Stimulated activated naive CD8-positive, alpha-beta T cell treated with anti-CD3 and anti-CD28 coated beads, Interleukin-15, Interleukin-2, amounts not matched to agents 100 U/mL and 50 U/mL, for 24 hours (primary cell): ENCODE measurements around the gene CDC42BPB.

Source experiments
- ATAC-seq: fragments of 150-1000 bp; cut with Tn5 transposase; one replicate; pipeline ENCODE4 v1.10.0; 2021
- DNase-seq: peaks from one replicate; pipeline ENCODE4 v3.0.0; 2021

CDC42BPB gene

DNA sequence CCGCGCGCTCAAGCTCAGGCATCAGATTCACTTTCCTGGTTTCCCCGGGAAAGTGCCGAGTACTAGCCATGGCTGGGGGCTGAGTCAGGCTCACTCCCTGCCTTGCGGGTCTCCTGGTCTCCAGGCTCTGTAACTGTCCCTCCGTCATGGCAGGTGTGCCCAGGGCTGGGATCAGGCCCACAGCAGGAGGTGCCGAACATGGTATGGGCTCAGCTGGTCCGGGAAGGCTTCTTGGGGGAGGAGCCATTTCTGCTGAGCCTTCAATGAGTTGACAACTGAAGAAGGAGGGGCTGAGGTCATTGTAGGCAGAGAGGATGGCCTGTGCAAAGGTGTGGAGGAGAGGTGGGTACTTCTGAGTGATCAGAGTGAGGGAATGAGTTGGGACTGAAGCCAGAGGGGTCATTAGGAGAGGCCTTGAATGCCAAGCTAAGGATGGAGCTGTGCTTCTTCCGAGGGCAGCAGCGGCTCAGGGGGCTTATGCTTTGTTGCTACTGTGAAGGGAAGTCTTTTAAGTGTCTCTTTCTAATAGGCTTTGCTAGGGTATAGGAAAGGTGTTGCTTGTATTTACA is 37.9 kb upstream of the CDC42BPB start:
- DNase-seq = no peak
- ATAC-seq = no peak

DNA sequence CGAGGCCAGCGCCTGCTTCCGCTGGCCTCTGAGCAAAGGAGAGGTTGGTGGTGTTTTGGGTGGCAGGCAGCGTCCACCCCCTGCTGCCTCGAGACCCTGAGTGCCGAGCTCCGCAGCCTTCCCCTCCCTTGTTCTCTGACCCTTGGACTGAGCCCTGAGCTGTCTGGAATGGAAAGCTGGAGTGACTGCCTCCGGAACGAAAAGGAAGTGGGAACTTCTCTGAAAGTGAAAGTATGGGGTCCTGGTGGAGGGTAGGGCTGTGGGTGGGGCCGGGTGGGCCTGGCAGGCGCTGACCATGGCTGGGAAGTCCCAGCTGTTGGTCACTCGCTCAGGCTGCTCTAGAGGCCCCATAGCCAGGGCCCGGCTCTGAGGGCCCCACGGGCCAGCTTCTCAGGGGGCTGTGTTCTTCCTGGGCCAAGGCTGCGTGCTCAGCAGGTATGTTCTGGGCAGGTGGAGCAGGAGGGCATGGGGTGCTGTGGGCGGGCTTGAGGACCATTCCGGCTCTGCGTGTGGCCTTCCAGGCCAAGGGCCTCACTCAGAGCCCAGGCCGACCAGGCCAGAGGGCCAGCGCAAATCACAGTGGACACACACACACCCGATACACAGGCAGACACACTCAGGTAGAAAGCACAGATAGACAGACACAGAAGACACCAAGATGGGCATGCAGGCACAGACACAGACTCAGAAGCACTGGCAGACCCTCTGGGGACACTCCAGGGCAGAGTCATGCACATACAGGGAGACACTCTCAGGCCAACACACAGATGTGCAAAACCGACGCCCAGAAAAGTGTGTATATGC is 37.3 kb upstream of the CDC42BPB start, which contains the start of gene EXOC3L4:
Gene EXOC3L4 (plus strand): TSS at position 320 of the 804 bp plus-strand sequence. CDS start 5,495 bp downstream, outside the sequence.
- no peak for ATAC-seq
- DNase-seq = no peak

DNA sequence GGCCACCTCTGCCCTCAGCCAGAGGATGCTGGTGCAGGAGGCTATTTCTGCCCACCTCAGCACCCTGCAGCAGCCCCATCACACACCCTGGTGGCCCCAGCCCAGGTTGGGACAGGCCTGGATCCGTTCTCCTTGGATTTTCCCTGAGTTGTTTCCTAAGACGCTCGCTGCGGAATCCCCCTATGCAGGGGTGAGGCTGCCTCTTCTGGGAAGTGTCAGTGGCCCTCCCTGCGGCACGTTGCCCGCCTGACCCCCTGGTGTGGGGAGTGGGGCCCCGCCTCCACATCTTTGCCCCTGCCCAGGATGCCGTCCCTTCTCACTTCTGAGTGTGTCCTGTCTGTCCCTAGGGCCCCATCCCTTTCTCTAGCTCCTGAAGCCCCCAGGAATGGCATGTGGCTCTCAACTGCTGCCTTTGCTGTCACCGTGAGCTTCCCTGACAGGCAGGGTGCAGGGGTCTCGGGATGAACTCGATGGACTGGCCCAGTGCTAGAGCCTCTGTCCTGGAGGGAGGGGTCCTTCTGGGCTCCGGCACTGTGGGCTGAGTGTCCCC is 36.6 kb upstream of the CDC42BPB start:
- DNase-seq = no peak
- ATAC-seq = no peak

DNA sequence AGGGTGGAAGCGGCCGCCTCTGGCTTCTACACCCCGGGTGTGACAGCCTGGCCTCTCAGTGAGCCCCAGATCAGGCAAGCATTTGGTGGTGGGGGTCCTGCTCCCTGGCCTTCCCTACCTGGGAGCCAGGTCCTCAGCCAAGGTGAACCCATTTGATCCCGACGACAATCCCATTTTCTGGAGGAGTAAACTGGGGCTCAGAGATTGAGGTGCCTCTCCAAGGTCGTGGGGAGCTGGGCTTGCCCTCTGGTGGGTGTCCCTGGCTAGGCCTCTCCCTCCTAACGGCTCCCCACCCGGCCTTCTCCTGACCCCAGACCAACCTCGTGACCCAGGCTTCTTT is 34.5 kb upstream of the CDC42BPB start:
- ATAC-seq (no peak), DNase-seq (no peak)

DNA sequence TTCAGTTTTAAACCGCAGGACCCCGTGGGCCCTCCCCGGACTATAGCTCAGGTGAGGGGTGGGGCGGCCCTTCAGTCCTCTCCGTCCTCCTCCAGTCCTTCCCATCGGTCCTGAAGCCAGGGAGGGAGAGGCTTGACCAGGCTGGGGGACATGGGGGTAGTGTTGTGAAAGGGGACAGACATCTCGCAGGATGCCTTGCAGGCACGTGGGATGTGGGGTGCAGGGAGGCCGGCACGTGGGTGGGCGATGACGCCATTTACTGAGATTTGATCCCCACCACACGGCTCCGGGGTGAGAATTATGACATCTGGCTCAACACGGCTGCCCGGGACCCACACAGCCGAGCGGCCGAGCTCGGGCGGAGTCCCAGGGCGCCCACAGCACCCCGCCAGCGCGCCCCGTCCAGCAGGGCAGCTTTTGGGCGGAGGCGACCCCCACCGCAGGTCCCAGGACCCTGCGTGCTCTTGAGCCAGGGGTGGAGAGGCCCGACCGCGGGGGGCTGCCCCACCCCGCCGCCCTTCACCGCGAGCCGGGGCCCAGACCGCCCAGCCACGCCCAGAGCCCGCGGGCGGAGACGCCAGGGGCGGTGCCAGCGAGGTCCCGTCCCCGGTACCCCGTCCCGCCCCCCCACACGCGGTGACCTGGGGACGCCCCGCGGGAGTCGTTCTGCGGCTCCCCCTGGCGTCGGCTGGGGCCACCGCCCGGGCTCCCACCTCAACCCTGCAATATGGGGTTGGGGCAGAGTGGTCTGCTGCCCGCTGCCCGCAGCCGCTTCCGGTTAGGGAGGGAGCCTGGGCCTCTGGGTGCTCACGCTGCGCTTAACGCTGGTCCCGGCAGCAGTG is 33.9 kb upstream of the CDC42BPB start:
- DNase-seq (peak; percentile 86), ATAC-seq (peak; percentile 82)

DNA sequence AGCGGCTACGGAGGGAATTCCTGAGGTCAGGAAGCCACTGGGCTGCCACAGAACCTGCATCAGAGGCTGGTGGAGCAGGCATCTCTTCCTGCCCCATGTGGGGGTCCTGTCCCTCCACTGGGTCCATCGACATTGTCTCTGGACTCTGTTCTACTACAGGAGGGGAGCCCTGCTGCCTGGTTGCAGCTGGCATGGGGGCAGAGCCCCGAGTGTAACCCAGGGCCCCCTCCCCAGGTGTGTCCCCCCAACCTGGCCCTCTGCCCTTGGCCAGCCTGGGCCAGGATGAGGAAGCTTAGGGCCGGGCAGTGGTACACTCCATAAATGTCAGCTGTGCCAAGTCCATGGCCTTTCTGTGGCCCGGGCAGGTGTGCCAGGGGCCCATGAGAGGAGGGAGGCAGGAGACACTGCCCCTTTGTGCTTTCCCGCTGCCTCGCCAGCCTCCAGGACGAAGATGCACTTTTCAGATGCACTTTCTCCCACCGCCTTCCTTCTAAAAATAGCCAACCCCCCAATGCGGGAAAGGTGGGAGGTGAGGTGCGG is 33.2 kb upstream of the CDC42BPB start:
- ATAC-seq (no peak), DNase-seq (no peak)

DNA sequence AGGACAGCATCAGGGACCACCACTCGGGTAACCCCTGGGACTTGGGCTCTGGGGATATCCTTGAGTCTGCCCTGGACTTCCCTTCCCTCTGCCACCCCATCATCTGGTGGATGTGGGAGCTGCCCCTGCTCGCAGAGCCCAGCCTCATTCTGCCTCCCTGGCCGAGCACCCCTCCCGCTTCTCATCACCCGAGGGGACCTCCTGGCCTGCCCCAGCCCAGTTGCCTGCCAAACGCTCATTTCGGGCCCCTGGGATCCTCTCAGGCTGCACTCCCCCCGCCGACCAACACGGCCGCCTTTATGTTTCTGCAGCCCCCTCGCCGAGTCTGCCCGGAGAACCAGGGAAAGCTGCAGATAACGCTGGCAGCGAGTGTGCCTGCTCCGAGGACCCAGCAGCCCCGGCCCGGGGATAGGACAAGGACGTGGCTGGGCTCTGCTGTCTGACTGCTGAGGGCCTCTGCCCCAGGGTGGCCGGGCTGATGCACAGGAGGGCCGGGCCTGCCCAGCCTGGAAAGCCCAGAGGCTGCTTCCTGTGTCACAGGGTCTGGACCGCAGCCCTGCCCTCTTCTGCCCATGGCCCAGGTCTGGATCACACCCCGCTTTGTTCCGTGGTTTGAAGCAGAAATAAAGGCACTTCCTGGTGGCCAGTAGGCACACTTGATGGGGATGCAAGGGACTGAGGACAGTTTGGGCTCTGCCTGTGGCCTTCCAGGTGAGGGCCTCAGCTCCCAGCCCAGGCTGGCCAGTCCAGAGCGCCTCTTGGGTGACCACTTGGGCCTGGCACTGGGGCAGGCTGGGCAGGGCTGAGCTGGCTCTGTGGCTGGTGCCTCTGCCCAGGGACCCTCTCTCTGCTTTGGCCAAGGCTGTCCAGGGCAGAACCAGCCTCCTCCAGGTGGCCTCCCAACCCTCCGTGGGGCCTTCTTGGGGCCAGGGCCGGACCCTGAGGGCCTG is 32.3 kb upstream of the CDC42BPB start:
- DNase-seq (no peak), ATAC-seq (no peak)

DNA sequence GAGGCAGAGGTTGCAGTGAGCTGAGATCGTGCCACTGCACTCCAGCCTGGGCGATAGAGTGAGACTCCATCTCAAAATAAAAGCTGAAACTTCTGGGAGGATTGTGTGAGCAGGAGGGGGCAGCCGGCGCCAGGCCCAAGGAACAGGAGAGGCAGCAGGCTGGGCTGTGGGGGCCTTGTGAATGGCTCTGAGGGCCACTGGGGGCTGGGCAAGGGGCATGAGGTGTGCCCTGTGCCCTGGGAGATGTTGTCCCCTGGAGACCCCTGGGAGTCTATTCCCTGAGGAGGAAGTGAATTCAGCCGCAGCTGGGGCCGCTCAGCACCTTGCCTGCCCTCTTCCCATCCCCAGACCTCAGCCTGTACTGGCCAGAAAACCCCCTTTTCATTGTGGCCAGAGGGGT is 31.6 kb upstream of the CDC42BPB start:
- DNase-seq (no peak), ATAC-seq (no peak)

DNA sequence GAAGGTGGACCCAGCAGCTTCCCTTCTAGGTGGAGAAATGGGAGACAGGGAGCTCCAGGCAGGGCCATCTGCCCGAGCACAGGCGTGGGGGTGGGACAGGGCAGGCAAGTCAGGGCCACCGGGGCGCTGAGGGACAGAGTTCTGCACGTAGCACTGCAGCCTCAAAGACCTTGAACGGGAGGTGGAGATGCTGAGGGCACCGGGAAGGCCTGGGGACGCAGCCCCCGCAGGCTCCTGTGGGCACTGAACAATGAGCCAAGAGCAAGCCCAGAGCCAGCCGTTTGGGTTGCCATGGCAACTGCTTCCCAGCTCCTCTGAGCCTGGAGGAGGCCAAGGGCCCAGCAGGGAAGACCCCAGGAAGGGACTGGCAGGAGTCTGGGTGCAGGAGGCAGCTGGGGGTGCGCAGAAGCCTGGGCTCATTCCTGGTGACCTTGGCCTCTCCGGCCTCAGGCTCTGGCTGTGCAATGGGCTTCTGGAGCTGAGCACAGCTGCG is 30.0 kb upstream of the CDC42BPB start:
- DNase-seq (no peak), ATAC-seq (no peak)

DNA sequence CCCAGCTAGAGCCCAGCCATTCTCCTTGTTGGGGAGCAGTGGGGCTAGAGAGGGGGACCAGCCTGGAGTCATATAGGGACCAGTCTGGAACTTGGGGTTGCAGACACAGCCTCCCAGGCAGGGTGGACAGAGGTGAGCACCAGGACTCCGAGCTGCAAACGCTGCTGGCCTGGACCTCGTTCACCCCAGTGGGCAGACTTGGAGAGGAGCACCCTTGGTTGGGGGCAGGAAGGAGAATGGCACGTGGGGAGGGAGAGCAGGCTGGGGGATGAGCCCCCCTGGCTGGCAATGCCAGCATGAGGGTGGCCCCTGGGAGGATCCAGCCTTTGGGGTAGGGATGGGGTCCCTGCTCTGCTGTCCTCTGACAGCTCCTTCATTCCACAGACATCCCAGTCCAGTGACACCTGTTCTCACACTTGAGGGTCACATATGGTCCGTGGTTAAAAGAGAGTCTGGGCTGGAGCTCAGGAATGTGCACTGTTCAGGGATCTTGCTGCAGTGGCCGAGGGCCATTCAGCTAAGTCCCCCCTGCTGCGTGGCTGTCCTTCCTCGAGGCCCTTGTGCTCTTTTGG is 29.5 kb upstream of the CDC42BPB start:
- ATAC-seq = no peak

DNA sequence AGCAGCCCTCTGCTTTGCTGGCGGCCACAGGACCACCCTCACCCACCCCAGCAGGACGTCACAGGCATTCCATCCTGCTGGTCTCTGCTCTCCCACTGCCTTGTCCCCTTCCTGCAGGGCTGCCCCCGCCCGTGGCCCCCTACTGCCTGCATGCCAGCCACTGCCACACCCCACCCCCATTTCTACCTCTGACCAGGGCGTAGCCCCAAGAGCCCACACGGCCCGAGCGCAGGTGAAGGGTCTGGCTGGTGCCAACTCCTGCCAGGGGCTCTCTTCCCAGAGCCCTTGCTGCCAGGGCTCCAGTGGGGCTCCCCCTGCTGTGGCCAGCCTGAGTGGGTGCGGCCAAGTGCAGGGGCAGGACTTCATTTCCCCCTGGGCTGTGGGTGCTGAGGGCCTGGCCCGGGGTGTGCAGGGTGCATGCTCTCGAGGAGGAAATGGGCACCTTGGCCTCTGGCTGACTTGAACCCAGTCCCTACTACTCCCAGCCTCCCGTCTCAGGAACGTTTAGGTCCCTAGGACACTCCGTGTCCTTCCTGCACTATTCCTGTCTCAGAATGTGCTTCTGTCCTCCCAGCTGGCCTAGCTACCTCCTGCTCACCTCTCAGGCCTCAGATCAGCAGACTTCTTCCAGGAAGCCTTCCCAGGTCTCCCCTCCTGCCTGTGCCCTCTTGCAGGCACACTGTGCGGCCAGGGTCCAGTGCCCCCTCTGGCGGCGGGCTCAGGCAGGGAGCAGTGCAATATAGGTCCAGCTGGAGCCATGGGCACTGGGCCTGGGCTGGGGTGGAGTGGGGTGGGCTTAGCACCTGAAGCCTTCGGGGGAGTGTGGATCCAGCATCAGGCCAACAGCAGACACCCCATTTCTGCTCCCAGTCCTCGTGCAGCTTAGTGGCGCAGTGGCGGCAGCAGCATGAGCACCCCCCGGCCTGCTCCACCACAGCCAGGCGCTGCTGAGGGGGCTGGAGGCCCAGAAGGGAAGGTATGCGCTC is 28.1 kb upstream of the CDC42BPB start:
- ATAC-seq (no peak), DNase-seq (no peak)

More for the DNA sequence above, 29.5 kb upstream of the CDC42BPB start:
- DNase-seq = no peak

DNA sequence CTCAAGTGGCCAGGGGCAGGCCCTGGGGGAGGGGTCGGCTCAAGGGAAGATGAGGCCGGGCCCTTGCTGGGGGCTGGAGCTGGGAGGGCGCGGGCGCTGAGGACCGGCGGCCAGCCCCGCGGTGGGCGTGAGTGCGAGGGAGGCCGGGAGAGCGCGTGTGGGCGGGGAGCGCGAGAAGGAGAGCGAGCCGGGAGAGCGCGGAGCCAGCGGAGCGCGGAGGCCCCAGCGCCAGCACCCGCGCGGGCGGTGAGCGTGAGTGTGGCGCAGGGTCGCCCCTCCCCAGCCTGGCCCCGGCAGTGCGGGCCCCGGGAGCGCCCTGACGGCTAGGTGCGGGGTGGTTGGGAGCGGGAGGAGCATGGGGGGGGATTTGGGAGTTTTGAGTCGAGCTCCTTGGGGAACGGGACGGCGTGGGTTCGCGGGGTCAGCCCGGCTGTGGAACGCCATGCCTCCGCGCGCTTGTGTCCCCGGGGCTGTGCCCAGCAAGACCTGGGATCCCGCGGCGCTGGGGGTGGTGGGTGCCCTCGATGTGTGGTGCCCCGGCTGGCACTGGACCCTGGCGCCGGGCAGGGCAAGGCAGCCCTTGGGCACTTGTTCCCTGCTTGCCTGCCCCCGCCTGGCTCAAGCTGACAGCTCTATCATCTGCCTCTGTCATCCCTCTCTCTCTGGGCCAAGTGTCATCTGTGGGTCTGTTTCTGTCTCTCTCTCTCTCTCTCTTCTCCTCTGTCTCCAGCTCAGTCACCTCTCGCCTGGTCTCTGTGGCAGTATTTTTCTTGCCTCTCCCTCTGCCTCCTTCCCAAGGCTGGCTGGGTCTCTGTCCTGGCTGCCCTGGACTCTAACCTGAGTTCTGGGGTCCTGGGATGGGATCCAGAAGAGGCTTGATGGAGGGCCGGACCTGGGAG is 26.9 kb upstream of the CDC42BPB start, which contains the start of gene LBHD2:
Gene LBHD2 (plus strand): TSS at position 190 of the 899 bp plus-strand sequence. CDS start 1,803 bp downstream, outside the sequence.
- DNase-seq = no peak
- ATAC-seq = no peak

DNA sequence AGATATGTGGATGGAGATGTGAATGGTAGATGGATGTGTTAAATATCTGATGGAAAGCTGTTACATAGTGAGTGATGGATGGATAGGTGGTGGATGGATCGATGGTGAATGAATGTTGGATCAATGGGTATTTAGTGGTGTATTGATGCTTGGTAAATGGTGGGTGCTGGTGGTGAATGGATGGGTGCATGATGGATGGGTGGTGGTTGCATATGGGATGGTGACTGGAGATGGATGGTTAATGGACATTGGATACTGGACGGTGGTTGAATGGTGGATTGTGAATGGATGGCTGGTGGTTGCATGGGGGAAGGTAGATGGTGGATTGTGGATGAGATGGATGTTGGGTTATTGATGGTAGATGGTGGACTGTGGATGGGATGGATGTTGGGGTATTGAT is 24.6 kb upstream of the CDC42BPB start:
- ATAC-seq = no peak
- DNase-seq = no peak

DNA sequence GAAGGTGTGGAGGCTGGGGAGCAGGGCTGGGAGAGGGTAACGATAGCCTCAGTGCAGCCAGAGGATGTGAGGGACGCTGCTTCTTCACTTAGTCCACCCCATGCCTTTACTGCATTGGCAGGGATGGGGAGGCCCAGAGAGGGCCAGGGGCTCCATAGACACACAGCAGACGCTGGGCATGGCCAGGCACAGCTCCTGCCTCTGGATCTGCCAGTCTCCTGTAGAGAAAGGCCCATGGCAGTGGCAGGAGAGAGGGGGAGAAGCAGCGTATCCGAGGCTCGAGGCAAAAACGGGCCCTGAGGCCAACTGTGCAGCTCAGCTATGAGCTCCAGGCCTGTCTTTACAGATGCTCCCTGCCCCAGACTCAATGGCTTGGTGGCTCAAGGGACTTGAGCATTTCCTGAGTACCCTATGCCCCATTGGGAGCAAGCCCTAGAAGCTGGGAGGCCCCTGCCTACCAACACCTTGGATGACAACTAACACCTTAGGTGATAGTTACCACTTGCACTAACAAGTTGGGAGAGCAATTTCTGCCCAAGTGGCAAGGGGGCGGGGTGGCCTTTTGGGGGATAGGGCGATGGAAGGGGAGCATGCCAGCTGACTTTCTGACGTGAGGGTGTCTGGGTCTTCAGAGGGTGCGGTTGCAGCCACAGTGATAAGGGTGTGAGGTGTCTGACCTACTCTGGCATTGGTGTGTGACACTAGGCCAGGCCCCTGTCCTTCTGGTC is 21.7 kb upstream of the CDC42BPB start:
- ATAC-seq (no peak), DNase-seq (no peak)

DNA sequence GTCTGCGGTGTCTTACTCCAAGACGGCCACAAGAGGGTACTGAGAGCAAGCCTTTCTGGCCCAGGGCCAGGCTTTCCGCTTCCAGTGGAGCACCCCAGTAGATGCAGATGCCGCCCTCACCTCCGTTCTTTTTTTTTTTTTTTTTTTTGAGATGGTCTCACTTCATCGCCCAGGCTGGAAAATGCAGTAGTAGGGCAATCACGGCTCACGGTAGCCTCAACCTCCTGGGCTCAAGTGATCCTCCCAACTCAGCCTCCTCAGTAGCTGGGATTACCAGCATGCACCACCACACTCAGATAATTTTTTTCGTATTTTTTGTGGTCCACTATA is 21.0 kb upstream of the CDC42BPB start:
- peak; percentile 73 for DNase-seq
- ATAC-seq = peak; percentile 56

DNA sequence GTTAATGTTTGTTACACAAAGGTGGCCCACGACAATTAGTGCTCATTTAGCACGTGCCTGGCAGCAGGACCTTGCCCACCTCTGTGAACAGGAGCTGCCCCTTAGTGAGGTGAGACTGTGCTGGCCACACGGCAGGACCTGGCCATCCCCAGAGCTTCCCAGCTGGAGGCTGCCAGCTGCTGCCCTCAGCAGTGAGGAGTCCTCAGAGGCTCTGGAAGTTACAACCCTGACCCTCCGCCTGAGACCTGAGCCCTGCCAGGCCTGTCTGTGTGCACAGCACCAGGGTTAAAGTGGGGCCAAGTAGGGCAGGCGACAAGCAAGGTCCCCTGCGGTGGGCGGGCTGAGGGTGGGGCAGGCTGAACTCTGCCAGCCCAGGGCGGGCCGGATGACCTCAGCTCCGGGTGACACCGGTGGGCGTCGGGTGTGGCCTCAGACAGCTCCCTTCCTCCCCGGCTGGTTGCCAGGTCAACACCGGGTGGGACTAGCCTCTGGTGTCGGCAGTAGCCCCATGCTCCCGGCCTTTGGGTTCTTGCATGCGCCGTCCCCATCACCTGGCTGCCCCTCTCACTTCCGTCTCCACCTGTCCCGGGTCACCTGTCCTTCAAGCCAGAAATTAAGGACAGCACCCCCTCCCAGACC is 17.5 kb upstream of the CDC42BPB start:
- DNase-seq (peak; percentile 56), ATAC-seq (peak; percentile 34)
